Measurements from ENCODE around the gene SNX1.
"Not testable (repeated sequence)": the region's sequence is repeated elsewhere in the genome, so short reads cannot be mapped to it uniquely, and the experiment has no call there.

The SNX1 gene

DNA sequence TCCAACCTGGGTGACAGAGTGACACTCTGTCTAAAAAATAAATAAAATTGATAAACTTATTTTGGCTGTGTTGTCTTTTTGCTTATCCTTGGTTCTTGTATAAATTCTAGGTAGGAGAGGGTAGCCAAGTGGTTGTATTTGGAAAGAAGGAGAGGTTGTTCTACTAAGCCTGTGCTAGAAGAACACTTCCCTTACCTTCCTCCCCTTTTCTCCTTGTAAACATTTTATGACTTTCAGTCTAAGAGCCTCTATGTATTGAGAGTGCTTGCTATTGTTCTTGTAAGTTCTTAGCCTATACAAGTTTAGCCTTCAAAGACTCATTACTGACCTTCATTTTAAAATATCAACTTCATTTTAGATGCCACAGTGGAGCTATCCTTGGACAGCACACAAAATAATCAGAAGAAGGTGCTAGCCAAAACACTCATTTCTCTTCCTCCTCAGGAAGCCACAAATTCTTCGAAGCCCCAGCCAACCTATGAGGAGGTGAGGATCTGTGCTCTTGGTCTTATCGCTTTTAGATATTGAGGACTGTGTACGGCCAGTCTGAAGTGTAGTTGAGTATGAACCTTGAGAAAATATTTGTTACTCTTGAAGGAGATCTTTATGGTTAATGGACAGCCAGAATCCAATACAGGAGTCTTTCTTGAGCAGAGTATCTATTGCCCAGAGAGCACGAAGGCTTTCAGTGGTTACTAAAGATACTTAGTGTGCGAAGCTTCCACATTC lies 22.1 kb downstream of the SNX1 start:
- no peak for DNase-seq

- DNase-seq = not testable (repeated sequence)
These were observed 24.5 kb downstream of the SNX1 start for GRCh38 chr15:64120322-64120721.

GRCh38 chr15:64121614-64122013 lies 25.8 kb downstream of the SNX1 start:
- DNase-seq = no peak

- DNase-seq = no peak
These were observed 26.7 kb downstream of the SNX1 start for GRCh38 chr15:64122444-64122843.

- no peak for DNase-seq
These were observed 27.2 kb downstream of the SNX1 start for GRCh38 chr15:64122936-64123351.

DNA sequence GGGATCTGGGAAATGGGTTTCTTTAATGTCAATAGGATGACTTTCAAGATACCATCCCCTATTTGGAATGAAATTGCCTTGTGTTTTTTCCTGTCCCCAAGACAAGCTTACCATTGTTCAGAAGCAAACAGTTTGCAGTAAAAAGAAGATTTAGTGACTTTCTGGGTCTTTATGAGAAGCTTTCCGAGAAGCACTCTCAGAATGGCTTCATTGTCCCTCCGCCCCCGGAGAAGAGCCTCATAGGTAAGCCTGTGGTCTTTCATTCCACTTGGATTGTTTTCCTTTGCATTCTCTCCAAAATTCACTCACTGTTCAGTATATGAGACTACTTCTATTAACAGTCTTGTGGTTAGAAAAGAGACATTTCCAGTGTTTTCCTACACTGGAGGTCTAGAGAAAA lies 30.2 kb downstream of the SNX1 start:
- no peak for DNase-seq

GRCh38 chr15:64127521-64128270 lies 31.9 kb downstream of the SNX1 start:
- no peak for DNase-seq

- DNase-seq = no peak
These were observed 34.4 kb downstream of the SNX1 start for GRCh38 chr15:64130159-64130558.

DNA sequence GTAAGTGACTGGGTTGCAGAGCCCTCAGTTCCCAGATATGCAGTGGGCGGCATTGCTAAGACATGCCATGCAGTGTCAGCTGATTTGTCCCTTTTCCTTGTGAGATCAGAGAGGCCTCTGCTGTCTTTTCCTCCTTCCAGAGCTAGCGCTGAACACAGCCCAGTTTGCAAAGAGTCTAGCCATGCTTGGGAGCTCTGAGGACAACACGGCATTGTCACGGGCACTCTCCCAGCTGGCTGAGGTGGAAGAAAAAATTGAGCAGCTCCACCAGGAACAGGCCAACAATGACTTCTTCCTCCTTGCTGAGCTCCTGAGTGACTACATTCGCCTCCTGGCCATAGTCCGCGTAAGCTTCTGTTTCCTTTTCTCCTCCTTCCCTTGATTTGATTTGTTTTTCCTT lies 35.8 kb downstream of the SNX1 start:
- DNase-seq = no peak

- DNase-seq = no peak
These were observed 36.4 kb downstream of the SNX1 start for GRCh38 chr15:64132217-64132616.

- DNase-seq = no peak
These were observed 38.0 kb downstream of the SNX1 start for GRCh38 chr15:64133623-64134344.

- DNase-seq = no peak
These were observed 38.6 kb downstream of the SNX1 start for GRCh38 chr15:64134345-64134829.

- DNase-seq = no peak
These were observed 40.6 kb downstream of the SNX1 start for GRCh38 chr15:64136347-64136746.

DNA sequence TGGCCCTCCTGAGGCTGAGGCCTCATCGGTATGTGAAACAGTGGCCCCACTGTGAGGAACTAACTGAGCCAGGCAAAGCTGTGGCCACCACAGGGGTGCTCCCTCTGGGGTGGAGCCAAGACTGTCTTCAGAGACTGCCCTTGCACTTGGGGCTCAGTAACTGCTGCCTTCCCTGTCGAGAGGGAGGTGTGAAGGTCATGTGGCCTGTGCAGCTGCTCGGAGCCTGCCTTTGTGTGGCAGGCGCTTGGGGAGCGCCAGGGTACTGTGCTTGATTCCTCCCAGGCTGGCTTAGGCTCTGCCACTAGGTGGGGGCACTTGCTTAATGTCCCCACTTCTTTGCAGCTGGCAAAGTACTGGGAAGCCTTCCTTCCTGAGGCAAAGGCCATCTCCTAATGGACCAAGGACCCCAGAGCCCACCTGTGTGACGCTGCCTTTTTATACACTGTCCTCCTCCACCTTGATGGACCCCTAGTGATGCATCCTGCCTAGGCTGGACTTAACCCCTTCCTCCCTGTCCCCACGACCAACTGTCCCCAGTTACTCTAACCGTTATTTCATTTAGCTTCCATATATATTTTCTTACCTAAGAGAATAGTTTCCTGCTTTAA lies 41.5 kb downstream of the SNX1 start:
- DNase-seq = no peak

DNA sequence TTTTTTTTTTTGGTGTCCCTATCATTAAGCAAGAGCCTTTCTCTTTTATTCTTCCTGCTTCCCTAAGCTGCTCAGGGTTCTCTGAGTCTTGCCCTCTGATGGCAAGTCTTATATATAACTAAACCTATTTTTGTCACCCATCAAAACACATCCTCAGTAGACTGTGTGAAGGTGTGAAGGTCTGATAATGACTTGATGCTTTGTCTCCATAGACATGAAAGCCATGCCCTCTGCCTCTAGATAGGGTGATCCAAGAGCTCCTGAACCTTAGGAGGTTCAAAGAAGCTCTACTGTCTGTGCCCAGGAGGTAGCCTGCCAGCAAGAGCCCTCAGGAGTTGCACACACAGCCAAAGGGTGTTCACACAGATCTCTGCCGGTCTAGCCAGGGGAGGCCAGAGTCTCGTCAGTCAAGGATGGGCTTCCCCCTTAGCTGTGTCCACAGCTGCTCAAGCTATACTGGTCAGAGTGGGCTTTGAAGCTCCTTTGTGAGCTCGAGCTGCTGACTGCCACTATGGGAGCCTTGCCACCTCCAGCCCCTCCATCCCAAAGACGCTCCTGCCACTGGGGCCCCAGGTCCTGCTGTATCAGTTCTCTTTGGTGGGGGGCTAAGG lies 42.7 kb downstream of the SNX1 start:
- DNase-seq = no peak

- no peak for DNase-seq
These were observed 46.2 kb downstream of the SNX1 start for GRCh38 chr15:64141798-64142512.

DNA sequence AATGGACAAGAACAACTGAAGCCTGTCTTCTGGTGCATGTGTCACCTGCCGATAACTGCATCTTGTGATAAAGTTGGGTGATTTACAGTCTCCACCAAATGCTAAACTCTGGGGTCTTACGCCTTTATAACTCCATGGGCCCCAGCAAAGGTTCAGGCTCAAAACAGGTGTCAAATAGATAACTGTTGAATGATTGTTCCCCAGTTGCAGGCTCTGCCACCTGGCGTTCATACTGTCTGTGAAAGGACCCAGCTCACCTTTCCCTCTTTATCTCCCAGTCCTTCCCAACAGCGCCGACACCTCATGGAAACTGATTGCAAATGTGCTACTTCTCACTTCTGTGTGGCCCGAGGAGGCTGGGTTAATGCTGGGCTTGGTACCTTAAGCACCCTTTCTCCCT lies 47.5 kb downstream of the SNX1 start:
- DNase-seq = no peak

- DNase-seq = no peak
These were observed 48.4 kb downstream of the SNX1 start for GRCh38 chr15:64144192-64144564.

DNA sequence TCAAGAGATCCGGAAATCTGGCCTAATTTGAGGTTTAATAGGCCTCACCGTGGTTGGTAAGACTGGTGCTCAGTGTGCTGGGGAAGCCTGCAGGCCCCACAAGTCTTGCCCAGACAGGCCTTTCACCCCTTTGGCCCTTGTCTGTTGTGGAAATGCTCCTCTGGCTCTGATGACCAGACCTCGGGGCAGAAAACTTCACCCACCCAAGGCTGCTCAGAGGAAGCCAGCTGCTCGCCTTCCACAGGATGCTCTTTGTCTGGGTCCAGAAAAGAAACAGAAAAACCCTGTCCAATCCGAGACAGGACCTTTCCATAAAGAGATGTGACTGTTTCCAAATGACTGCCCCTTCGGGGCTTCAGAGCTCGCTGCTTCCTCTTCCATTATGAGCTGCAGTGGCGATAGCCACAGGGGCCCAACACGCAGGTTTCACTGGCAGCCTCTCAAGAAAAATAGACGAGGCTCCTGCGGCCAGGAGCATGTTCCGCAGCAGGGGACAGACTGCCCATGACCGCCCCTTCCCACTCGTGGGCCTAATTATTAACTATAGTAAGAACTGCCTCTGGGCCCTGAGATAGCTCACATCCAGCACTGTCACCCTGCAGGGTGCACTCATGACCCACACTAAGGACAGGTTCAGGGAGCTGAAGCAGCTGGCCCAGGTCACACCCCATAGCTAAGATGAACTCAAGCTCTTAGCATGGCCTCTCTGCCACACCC lies 48.9 kb downstream of the SNX1 start:
- no peak for DNase-seq

GRCh38 chr15:64146041-64146440 lies 50.3 kb downstream of the SNX1 start:
- DNase-seq = no peak

DNA sequence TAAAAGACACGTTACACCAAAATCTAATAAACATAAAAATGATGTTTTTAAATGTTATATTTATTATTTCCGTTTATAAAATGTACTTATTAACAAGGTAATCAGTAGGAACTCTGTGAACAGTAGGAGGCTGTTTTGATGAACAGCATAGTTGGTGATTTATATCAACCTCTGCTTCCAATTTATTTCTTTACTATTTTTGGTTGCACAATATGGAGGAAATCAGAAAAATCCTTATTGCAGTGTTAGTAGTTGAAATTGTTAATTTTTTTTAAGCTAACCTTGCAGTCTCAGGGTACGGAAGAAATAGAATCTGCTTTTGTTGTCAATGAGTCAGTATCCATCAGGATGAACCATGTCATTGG lies 50.7 kb downstream of the SNX1 start:
- no peak for DNase-seq
